Upper lobe of left lung (tissue), 4 donors: ENCODE measurements around the gene KIAA2012.

Experiments used
- CTCF ChIP-seq, 6 experiments: fragments of 450-650 bp in 4 of 6; fragments of 200-600 bp in 2 of 6; sonication (generic) in 2 of 6; IDR thresholded peaks; one replicate each; pipeline ENCODE4 v1.5.1; 2016 to 2019; ENCODE audit warnings: antibody characterized with exemption in 6 of 6
- EP300 ChIP-seq, 4 donors: sonication (generic); formaldehyde crosslinking; IDR thresholded peaks; one replicate each; pipeline ENCODE4 v1.5.1; 2017; ENCODE audit warnings: antibody characterized with exemption in 4 of 4, control low read depth in 2 of 4
- POLR2A ChIP-seq, 4 donors: fragments of 450-650 bp; IDR thresholded peaks; one replicate each; pipeline ENCODE4 v1.5.1; 2016 to 2017; ENCODE audit warnings: antibody characterized with exemption in 4 of 4, mild to moderate bottlenecking in 2 of 4

- no peak for TF ChIP-seq CTCF (IDR thresholded peaks at IDR 0.05)
- TF ChIP-seq EP300 (IDR thresholded peaks at IDR 0.05) = no peak
- TF ChIP-seq POLR2A (IDR thresholded peaks at IDR 0.05) = no peak
Observed at GRCh38 chr2:202129841-202130240, 56.8 kb downstream of the KIAA2012 start.
